Endothelial cell of umbilical vein (primary cell): ENCODE measurements around the gene TNFRSF14. TPM values are rescaled to one million over a fixed set of nuclear protein-coding genes. Genes with fewer than 3 reads are reported as not detected.
"Not testable (repeated sequence)": the region's sequence is repeated elsewhere in the genome, so short reads cannot be mapped to it uniquely, and the experiment has no call there.

ENCODE experiments used
- BruUV-seq: library from RNA; stranded (reverse); fragments of 400-500 nt; replicated peaks from 2 replicates; lab custom pipeline; 2021; lab: Mats Ljungman, UMichigan
- CTCF ChIA-PET: fragments of 300-600, 350-600 bp; sonication (Branson Sonifier 250); formaldehyde crosslinking; loops from one replicate; lab custom pipeline; 2021; ENCODE audit warnings: antibody characterized with exemption, inconsistent platforms; lab: Charles Lee
- POLR2A ChIA-PET: fragments of 300-600, 350-600 bp; sonication (Branson Sonifier 250); formaldehyde crosslinking; loops from one replicate; lab custom pipeline; 2021; ENCODE audit warnings: antibody characterized with exemption, inconsistent platforms; lab: Charles Lee
- DNase-seq: peaks from one replicate; pipeline ENCODE4 v3.0.0-alpha.2; 2011; ENCODE audit warnings: low read depth, low spot score
- FAIRE-seq: peaks from 2 replicates; lab custom pipeline; 2011; peaks lifted over from hg19 to GRCh38; lab: Jason Lieb, UNC
- H2AFZ ChIP-seq: 2 replicates; pipeline ENCODE4 v1.6.0; 2012; ENCODE audit warnings: low read depth, low read length, control low read depth, inconsistent platforms
- H3K27ac ChIP-seq: 2 replicates; pipeline ENCODE4 v1.5.1; 2011; ENCODE audit warnings: low read depth, mild to moderate bottlenecking, control low read depth, low read length, moderate library complexity; ENCODE audit not compliant: insufficient read depth
- H3K27me3 ChIP-seq, 2 experiments: 2 replicates each; pipeline versions ENCODE4 v1.6.0 to v1.6.1; 2011; ENCODE audit warnings: low read length in 2 of 2, mixed read lengths in 1 of 2; ENCODE audit not compliant: control insufficient read depth in 2 of 2, insufficient read depth in 2 of 2
- H3K36me3 ChIP-seq, 2 experiments: 2 replicates in 1 of 2; 3 replicates in 1 of 2; pipeline ENCODE4 v1.5.1; 2011; ENCODE audit warnings: low read length in 2 of 2, mild to moderate bottlenecking in 1 of 2, moderate library complexity in 1 of 2; ENCODE audit not compliant: control insufficient read depth in 2 of 2, insufficient read depth in 2 of 2; ENCODE audit errors: extremely low read depth in 1 of 2
- H3K4me1 ChIP-seq: 3 replicates; pipeline ENCODE4 v1.5.1; 2011; ENCODE audit warnings: mild to moderate bottlenecking, low read length; ENCODE audit not compliant: control insufficient read depth, insufficient read depth; ENCODE audit errors: extremely low read depth
- H3K4me2 ChIP-seq: 2 replicates; pipeline ENCODE4 v1.6.1; 2011; ENCODE audit warnings: low read length, control low read depth, mixed read lengths; ENCODE audit not compliant: insufficient read depth
- H3K4me3 ChIP-seq, 3 experiments: fragments of 200-600 bp in 1 of 3; sonication (generic), shearing (Covaris generic) in 1 of 3; replicated peaks in 1 of 3; 2 replicates each; pipeline ENCODE4 v1.5.1; 2011 to 2016; ENCODE audit warnings: control low read depth in 3 of 3, low read length in 3 of 3, mild to moderate bottlenecking in 2 of 3, inconsistent platforms in 1 of 3, low read depth in 1 of 3, moderate library complexity in 1 of 3; ENCODE audit not compliant: insufficient read depth in 1 of 3
- H3K79me2 ChIP-seq: 2 replicates; pipeline ENCODE4 v1.6.0; 2012; ENCODE audit warnings: low read length, inconsistent platforms; ENCODE audit not compliant: control insufficient read depth, insufficient read depth
- H3K9ac ChIP-seq: replicated peaks from 2 replicates; pipeline ENCODE3; 2011; ENCODE audit warnings: low read length, control low read depth; ENCODE audit not compliant: insufficient read depth; ENCODE audit errors: extremely low read depth
- H3K9me1 ChIP-seq: replicated peaks from 3 replicates; pipeline ENCODE4 v1.6.0; 2011; ENCODE audit warnings: mild to moderate bottlenecking, low read length; ENCODE audit not compliant: control insufficient read depth, insufficient read depth; ENCODE audit errors: extremely low read depth
- H3K9me3 ChIP-seq: replicated peaks from 2 replicates; pipeline ENCODE4 v1.5.1; 2012; ENCODE audit warnings: low read length, inconsistent platforms; ENCODE audit not compliant: control insufficient read depth, insufficient read depth
- H4K20me1 ChIP-seq: replicated peaks from 2 replicates; pipeline ENCODE3; 2011; ENCODE audit warnings: mild to moderate bottlenecking, low read length; ENCODE audit not compliant: control insufficient read depth, insufficient read depth; ENCODE audit errors: extremely low read depth
- EZH2 ChIP-seq: IDR thresholded peaks from 2 replicates; pipeline ENCODE4 v1.6.1; 2012; ENCODE audit warnings: borderline replicate concordance, low read depth, mild to moderate bottlenecking, moderate library complexity, low read length, inconsistent platforms; ENCODE audit not compliant: severe bottlenecking
- FOS ChIP-seq: IDR thresholded peaks from 2 replicates; pipeline ENCODE4 v1.6.1; 2011; ENCODE audit warnings: mild to moderate bottlenecking, low read length, moderate library complexity, borderline replicate concordance; ENCODE audit not compliant: insufficient read depth
- GATA2 ChIP-seq: IDR thresholded peaks from 2 replicates; pipeline ENCODE4 v1.7.0; 2011; ENCODE audit warnings: low read depth, mild to moderate bottlenecking, moderate library complexity, mixed read lengths, low read length; ENCODE audit not compliant: insufficient read length, insufficient read depth
- JUN ChIP-seq: IDR thresholded peaks from 2 replicates; pipeline ENCODE4 v1.6.1; 2011; ENCODE audit warnings: borderline replicate concordance, low read depth; ENCODE audit not compliant: insufficient read length, insufficient read depth
- MYC ChIP-seq: IDR thresholded peaks from one replicate; pipeline ENCODE4 v1.6.1; 2011; ENCODE audit warnings: mild to moderate bottlenecking, low read depth, low read length
- POLR2A ChIP-seq: IDR thresholded peaks from 2 replicates; pipeline ENCODE4 v1.6.1; 2012; ENCODE audit warnings: low read depth, mild to moderate bottlenecking, control low read depth, low read length
- POLR2AphosphoS5 ChIP-seq: IDR thresholded peaks from 2 replicates; pipeline ENCODE4 v1.6.1; 2012; ENCODE audit warnings: low read depth, mild to moderate bottlenecking, control low read depth, low read length, moderate library complexity; ENCODE audit not compliant: insufficient read depth
- dilution Hi-C: fragments of 300-500 bp; cut with MboI; formaldehyde crosslinking; loops from one replicate; pipeline ENCODE4 v1.15.0; 2019; ENCODE audit warnings: low sequenced_read_pairs; ENCODE audit not compliant: extremely low pct_ligation_motif_present
- intact Hi-C: fragments of 100-400 bp; cut with micrococcal nuclease; formaldehyde crosslinking; loops from one replicate; pipeline ENCODE4 v1.10.0; 2022
- polyA plus RNA-seq, 4 experiments: library from polyadenylated mRNA; depleted of rRNA in 3 of 4; stranded (reverse) in 3 of 4; unstranded in 1 of 4; fragments of >200 nt; gene quantifications; 2 replicates each; pipeline versions ENCODE4 v1.2.1 to v1.2.3, GENCODE V29; 2011 to 2012; ENCODE audit warnings: missing spikeins in 1 of 4
- total RNA-seq: library from RNA; stranded (reverse); gene quantifications from 2 replicates; pipeline ENCODE4 v1.2.3, GENCODE V29; 2021
- TF ChIP-seq, protein P1 (sequence below): IDR thresholded peaks from 2 replicates; pipeline ENCODE4 v1.6.1; 2011; ENCODE audit not compliant: insufficient read depth, insufficient read length
- TF ChIP-seq, protein P2 (sequence below), 2 donors: IDR thresholded peaks; 1 replicate in 1 of 2; 2 replicates in 1 of 2; pipeline ENCODE4 v1.5.1; 2011; ENCODE audit warnings: low read length in 2 of 2, mild to moderate bottlenecking in 2 of 2, moderate library complexity in 2 of 2, control low read depth in 1 of 2, inconsistent platforms in 1 of 2, low read depth in 1 of 2; ENCODE audit not compliant: insufficient read depth in 1 of 2; ENCODE audit errors: extremely low read depth in 1 of 2

Gene TNFRSF14
- total and polyA plus RNA-seq, 2 donors (not counting 3 experiments of a cell fraction or from before 2014, with no cell fraction given), result 40.9 to 49.4 TPM

DNA sequence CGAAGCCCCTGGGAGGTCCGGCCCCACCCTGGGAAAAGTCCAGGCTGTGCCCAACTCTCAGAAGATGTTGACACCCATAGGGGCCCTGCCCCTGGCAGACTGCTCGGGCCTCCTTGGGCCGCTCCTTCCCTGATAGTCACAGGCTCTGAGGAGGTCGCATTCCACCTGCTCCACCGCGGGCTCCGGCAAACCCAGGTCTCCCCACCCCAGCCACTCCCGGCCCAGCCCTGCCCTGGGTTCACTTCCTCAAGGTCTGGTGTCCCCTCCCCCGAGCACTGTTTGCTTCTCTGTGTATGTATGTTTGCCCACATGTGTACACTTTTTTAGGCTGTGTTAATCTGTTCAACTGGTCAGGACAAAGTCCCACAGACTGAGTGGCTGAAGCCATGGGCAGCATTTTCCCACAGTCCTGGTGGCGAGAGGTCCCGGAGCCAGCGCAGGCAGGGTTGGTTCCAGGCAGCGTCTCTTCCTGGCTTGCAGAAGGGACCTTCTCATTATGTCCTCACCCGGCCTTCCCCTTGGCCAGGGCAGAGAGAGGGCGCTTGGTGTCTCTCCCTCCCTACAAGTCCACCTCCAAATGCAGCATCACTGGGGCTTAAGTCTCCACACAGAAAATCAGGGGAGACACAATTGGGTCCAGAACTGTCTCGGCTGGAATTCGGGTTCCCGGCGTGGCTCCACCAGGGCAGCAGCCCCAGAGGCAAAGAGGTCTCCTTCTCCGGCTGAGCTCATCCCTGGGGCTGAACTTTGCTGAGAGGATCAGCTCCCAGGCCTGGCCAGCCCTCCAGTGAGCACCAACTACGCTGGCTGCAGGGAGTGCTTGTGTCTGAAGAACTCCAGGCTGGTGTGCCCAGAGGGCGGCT lies 19.9 kb downstream of the TNFRSF14 start:
- peaks cover 17% of the 10 kb centered on the region for H3K4me1 ChIP-seq
- no peaks in the 10 kb centered on the region for H3K9me1 ChIP-seq
- no peaks in the 10 kb centered on the region for H3K36me3 ChIP-seq
- TF ChIP-seq POLR2AphosphoS5, result no peak
- TF ChIP-seq JUN, result no peak
- TF ChIP-seq, protein P1, sequence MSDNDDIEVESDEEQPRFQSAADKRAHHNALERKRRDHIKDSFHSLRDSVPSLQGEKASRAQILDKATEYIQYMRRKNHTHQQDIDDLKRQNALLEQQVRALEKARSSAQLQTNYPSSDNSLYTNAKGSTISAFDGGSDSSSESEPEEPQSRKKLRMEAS, result no peak
- TF ChIP-seq, protein P2, sequence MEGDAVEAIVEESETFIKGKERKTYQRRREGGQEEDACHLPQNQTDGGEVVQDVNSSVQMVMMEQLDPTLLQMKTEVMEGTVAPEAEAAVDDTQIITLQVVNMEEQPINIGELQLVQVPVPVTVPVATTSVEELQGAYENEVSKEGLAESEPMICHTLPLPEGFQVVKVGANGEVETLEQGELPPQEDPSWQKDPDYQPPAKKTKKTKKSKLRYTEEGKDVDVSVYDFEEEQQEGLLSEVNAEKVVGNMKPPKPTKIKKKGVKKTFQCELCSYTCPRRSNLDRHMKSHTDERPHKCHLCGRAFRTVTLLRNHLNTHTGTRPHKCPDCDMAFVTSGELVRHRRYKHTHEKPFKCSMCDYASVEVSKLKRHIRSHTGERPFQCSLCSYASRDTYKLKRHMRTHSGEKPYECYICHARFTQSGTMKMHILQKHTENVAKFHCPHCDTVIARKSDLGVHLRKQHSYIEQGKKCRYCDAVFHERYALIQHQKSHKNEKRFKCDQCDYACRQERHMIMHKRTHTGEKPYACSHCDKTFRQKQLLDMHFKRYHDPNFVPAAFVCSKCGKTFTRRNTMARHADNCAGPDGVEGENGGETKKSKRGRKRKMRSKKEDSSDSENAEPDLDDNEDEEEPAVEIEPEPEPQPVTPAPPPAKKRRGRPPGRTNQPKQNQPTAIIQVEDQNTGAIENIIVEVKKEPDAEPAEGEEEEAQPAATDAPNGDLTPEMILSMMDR (IDR thresholded peaks at IDR 0.05; ENCODE audit: extremely low read depth in 1 of 2, insufficient read depth in 1 of 2, low read depth in 1 of 2, low read length in 2 of 2), result no peak
- TF ChIP-seq EZH2, result no peak
- TF ChIP-seq GATA2, result no peak
- TF ChIP-seq FOS, result no peak
- TF ChIP-seq POLR2A, result no peak
- TF ChIP-seq MYC, result no peak
- peaks cover 2 to 4% of the 10 kb centered on the region in 2 experiments for H3K27me3 ChIP-seq
- CTCF ChIA-PET, result no interaction called here
- intact Hi-C loops (no loop called here), dilution Hi-C loops (no loop called here)
- BruUV-seq, result no TSS peak
- no peak for FAIRE-seq
- no peak for DNase-seq
- H2AFZ ChIP-seq, result peak overlapping the region; percentile 36
- no peaks in the 10 kb centered on the region for H4K20me1 ChIP-seq
- H3K4me3 ChIP-seq, result no peak overlapping the region
- H3K27ac ChIP-seq, result no peak overlapping the region
- POLR2A ChIA-PET, result no interaction called here
- H3K9ac ChIP-seq, result no peak overlapping the region
- no peaks in the 10 kb centered on the region for H3K9me3 ChIP-seq
- H3K4me2 ChIP-seq, result no peak overlapping the region
- H3K79me2 ChIP-seq, result no peaks in the 10 kb centered on the region

DNA sequence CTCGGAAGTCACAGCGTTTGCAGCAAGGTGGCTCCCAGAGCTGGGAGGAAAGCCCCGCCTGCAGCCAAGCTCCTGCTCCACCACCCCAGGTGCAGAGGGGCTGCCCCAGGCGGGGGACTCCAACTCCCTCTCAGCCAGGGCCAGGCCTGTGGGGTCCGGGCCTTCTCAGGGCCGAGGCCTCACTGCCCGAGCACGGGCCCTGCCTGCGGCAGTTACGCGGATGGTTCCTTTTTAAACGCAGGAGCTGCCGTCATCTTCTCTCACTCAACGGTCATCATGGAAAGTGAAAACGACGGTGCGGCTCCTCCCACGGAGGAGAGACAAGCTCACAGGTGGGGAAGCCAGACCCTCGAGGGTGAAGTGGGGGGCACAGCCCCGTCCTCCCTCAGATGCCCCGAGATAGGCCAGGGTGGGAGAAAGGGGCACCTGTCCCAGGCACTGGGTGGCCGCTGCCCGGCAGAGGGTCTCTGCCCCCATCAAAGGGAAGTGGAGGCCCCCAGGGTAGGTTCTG lies 21.4 kb downstream of the TNFRSF14 start:
- H2AFZ ChIP-seq, H3K9ac ChIP-seq, H3K9me1 ChIP-seq, dilution Hi-C loops, DNase-seq, H3K36me3 ChIP-seq, BruUV-seq, H3K4me3 ChIP-seq, H3K9me3 ChIP-seq, H3K4me2 ChIP-seq, H3K27me3 ChIP-seq, H4K20me1 ChIP-seq, H3K79me2 ChIP-seq: not testable (repeated sequence)
- Histone ChIP-seq H3K27ac (peak overlapping the region; percentile 72), H3K4me1 (peaks cover 25% of the 10 kb centered on the region)
- intact Hi-C loops, result loop anchor here (1.0 to 2.0 kb wide), 4 partner anchors 13 to 163 kb away; partner anchors contain the start of gene TNFRSF14
- ChIA-PET POLR2A (interaction anchor here (0.6 kb wide), 1 partner anchor 1207 kb away, joined by 3 read pairs; no protein-coding TSS in a partner anchor), CTCF (interaction anchor here (0.8 to 1.6 kb wide), 4 partner anchors 17 to 29 kb away, joined by 3 to 23 read pairs (median 4); partner anchors contain the start of gene TNFRSF14)
- FAIRE-seq, result peak; percentile 8
